Adrenal gland (tissue), 12 donors: ENCODE measurements around the gene RALGAPA2. TPM values are rescaled to one million over a fixed set of nuclear protein-coding genes. Genes with fewer than 3 reads are reported as not detected.

ENCODE experiments used
- DNase-seq, 7 donors: peaks; one replicate each; pipeline ENCODE4 v3.0.0-alpha.2; 2019 to 2020
- H3K27ac ChIP-seq, 5 donors: fragments of 200-600 bp; sonication (generic) in 4 of 5; 1 replicate in 3 of 5; 2 replicates in 2 of 5; pipeline versions ENCODE4 v1.5.1 to v1.8.0; 2016 to 2020; ENCODE audit warnings: mild to moderate bottlenecking in 1 of 5
- H3K27me3 ChIP-seq: fragments of 200-600 bp; 2 replicates; pipeline ENCODE4 v1.8.0; 2021
- H3K36me3 ChIP-seq, 2 donors: fragments of 200-600 bp; replicated peaks in 1 of 2; 1 replicate in 1 of 2; 2 replicates in 1 of 2; pipeline versions ENCODE4 v1.5.1 to v1.8.0; 2018 to 2022
- H3K4me1 ChIP-seq, 2 donors: fragments of 200-600 bp; replicated peaks in 1 of 2; 1 replicate in 1 of 2; 2 replicates in 1 of 2; pipeline versions ENCODE4 v1.5.1 to v1.8.0; 2018 to 2021
- H3K4me3 ChIP-seq, 4 donors: fragments of 200-600 bp; sonication (generic) in 3 of 4; one replicate each; pipeline ENCODE4 v1.5.1; 2016 to 2018
- H3K9me3 ChIP-seq, 3 donors: fragments of 200-600 bp; sonication (generic) in 1 of 3; replicated peaks in 1 of 3; 1 replicate in 2 of 3; 2 replicates in 1 of 3; pipeline versions ENCODE4 v1.5.1 to v1.8.0; 2016 to 2021
- POLR2A ChIP-seq, 2 donors: fragments of 450-650 bp; IDR thresholded peaks; one replicate each; pipeline ENCODE4 v1.6.1; 2017; ENCODE audit warnings: antibody characterized with exemption in 2 of 2, mild to moderate bottlenecking in 2 of 2, moderate library complexity in 1 of 2
- WGBS, 4 donors: extraction: QIAGEN DNeasy Blood & Tissue Kit in 2 of 4; methylation state at CpG; one replicate each; pipeline versions ENCODE4 v1.1.5 to v1.1.7; 2013 to 2017; 5-methylcytosine and 5-hydroxymethylcytosine counted together
- intact Hi-C, 2 donors: fragments of 100-400 bp; cut with DNase I; formaldehyde crosslinking; loops; one replicate each; pipeline versions ENCODE4 v1.14.1 to v1.15.0; 2022 to 2023
- polyA plus RNA-seq, 3 donors: library from polyadenylated mRNA; stranded (reverse); fragments of 200-250 nt in 2 of 3; fragments of 350-450 nt in 1 of 3; fragmentation: Illumina TruSeq in 1 of 3; extraction: RNeasy Lipid Tissue Mini Kit (QIAGEN cat#74804) in 1 of 3; gene quantifications; one replicate each; pipeline ENCODE4 v1.2.3, GENCODE V29; 2013 to 2014
- total RNA-seq, 9 donors: library from RNA; depleted of rRNA in 4 of 9; stranded (reverse); fragments of >200 nt in 4 of 9; fragments of 120-200 nt in 1 of 9; fragmentation: NEBNext Ultra II Directional in 1 of 9; extraction: Animal tissue kit (Norgen Biotek cat#: 25700) in 1 of 9; gene quantifications; one replicate each; pipeline versions ENCODE4 v1.1.0 to v1.2.4, GENCODE V29; 2013 to 2023
- TF ChIP-seq, protein P1 (sequence below), 6 experiments: fragments of 450-650 bp in 4 of 6; fragments of 200-600 bp in 2 of 6; sonication (generic) in 1 of 6; IDR thresholded peaks; 1 replicate in 5 of 6; 2 replicates in 1 of 6; pipeline versions ENCODE4 v1.5.1 to v1.8.0; 2016 to 2021; ENCODE audit warnings: antibody characterized with exemption in 6 of 6, mild to moderate bottlenecking in 2 of 6, moderate library complexity in 1 of 6
- donor health status: healthy with polysubstance abuse.
- donor health status: Bipolar disorder and iron deficiency.
- donor health status: DM: yes; HTN: yes; CAD: no.
- donor health status: DM: no; HTN: no; CAD: no.
- donor health status: DM: no; HTN: no; CAD: no.
- donor health status: DM: yes; HTN: yes; CAD: no.

Gene RALGAPA2
- total and polyA plus RNA-seq, 12 donors, result 3.7 to 39.6 (median 20.7) TPM

DNA sequence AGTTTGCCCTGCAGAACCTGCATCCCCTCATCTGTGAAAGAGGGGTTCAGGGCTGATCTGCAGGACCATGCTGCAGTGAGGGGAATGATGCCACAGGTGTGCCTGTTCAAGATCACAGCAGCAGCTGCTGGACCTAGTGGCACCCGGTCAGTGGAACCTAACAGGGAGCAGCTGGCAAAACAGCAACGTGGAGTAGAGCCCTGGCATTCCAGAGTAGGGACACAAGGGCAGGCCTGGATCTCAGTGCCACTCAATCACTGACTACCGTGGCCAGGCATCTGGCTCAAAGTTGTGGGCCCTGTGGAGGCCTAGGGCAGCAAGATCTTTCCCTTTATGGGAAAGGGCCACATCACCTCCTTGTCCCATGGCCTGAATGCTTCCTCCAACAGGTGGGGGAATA lies 282.4 kb downstream of the RALGAPA2 start:
- Histone ChIP-seq H3K27ac (no peak overlapping the region), H3K4me3 (no peak overlapping the region), H3K36me3 (no peaks in the 10 kb centered on the region), H3K9me3 (no peaks in the 10 kb centered on the region), H3K27me3 (no peaks in the 10 kb centered on the region), H3K4me1 (no peaks in the 10 kb centered on the region)
- intact Hi-C loops, result no loop called here
- TF ChIP-seq POLR2A (IDR thresholded peaks at IDR 0.05), result no peak
- TF ChIP-seq, protein P1, sequence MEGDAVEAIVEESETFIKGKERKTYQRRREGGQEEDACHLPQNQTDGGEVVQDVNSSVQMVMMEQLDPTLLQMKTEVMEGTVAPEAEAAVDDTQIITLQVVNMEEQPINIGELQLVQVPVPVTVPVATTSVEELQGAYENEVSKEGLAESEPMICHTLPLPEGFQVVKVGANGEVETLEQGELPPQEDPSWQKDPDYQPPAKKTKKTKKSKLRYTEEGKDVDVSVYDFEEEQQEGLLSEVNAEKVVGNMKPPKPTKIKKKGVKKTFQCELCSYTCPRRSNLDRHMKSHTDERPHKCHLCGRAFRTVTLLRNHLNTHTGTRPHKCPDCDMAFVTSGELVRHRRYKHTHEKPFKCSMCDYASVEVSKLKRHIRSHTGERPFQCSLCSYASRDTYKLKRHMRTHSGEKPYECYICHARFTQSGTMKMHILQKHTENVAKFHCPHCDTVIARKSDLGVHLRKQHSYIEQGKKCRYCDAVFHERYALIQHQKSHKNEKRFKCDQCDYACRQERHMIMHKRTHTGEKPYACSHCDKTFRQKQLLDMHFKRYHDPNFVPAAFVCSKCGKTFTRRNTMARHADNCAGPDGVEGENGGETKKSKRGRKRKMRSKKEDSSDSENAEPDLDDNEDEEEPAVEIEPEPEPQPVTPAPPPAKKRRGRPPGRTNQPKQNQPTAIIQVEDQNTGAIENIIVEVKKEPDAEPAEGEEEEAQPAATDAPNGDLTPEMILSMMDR (IDR thresholded peaks at IDR 0.05), result no peak
- WGBS, 4 donors, result 84 to 100% (median 90%) methylated on average over 1 to 3 of the region's 3 CpGs; no CpG with 5 or more reads in 1 of the 4 donors
- DNase-seq, result no peak

- no peaks in the 10 kb centered on the region for H3K4me1 ChIP-seq
- H3K36me3 ChIP-seq, result no peaks in the 10 kb centered on the region
- H3K4me3 ChIP-seq, result no peak overlapping the region
- TF ChIP-seq POLR2A (IDR thresholded peaks at IDR 0.05), result no peak
- TF ChIP-seq, protein P1 (IDR thresholded peaks at IDR 0.05), result no peak
- 79 to 85% (median 84%) methylated on average over 3 of the region's 3 CpGs for WGBS, 4 donors
- H3K27ac ChIP-seq, result no peak overlapping the region
- intact Hi-C loops, result no loop called here
- DNase-seq, result no peak
- H3K9me3 ChIP-seq, result no peaks in the 10 kb centered on the region
- no peaks in the 10 kb centered on the region for H3K27me3 ChIP-seq
These were observed 284.4 kb downstream of the RALGAPA2 start for GRCh38 chr20:20428067-20428466.

DNA sequence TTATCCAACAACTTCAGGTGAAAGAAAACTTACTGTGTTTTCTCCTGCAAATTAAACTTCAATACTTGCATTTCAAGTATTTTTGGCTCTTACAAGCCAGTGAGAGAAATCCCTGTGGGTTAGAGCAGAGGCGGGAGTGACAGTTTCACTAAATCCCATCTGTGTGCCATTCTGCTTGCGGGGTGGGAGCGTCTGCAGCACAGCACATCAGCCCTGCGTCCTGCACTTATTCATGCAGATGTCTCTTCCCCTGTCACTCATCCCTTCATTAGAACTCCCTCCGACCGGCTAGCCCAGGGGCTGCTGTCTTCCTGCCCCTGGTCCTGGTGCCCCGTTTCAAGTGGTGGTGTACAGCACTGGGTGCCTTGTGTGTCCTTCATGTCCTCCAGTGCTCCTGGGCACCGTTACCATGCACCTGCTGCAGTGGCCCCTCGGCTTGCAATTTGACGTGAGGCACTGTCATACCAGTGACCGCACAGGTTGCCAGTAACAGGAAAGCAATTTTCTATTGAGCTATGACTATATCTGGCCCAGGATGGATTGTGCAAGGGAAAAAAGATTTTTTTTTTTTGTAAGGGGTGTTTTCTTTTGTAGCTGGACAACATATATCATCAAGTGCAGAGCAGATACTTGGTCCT lies 285.1 kb downstream of the RALGAPA2 start:
- Histone ChIP-seq H3K27me3 (no peaks in the 10 kb centered on the region), H3K36me3 (no peaks in the 10 kb centered on the region), H3K9me3 (no peaks in the 10 kb centered on the region), H3K4me1 (no peaks in the 10 kb centered on the region), H3K4me3 (no peak overlapping the region), H3K27ac (no peak overlapping the region)
- WGBS, 4 donors, result 87 to 94% (median 91%) methylated on average over 6 to 11 of the region's 11 CpGs
- intact Hi-C loops, result no loop called here
- no peak for DNase-seq
- TF ChIP-seq, protein P1 (IDR thresholded peaks at IDR 0.05), result no peak
- TF ChIP-seq POLR2A (IDR thresholded peaks at IDR 0.05), result no peak

DNA sequence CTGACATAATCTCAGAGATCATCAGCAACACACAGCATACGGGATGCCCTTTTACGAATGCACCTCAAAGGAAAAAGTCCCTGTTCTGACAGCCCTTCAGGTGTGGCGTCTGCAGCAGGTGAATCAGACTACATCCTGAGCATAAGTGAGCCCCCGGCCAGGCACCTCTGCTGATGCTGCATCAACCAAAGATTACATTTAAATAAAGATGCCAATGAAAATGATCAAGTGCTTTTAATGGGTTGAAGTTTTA lies 285.9 kb downstream of the RALGAPA2 start:
- Histone ChIP-seq H3K4me1 (no peaks in the 10 kb centered on the region), H3K36me3 (no peaks in the 10 kb centered on the region), H3K27ac (no peak overlapping the region), H3K9me3 (no peaks in the 10 kb centered on the region), H3K27me3 (no peaks in the 10 kb centered on the region), H3K4me3 (no peak overlapping the region)
- TF ChIP-seq POLR2A (IDR thresholded peaks at IDR 0.05), result no peak
- TF ChIP-seq, protein P1 (IDR thresholded peaks at IDR 0.05), result no peak
- intact Hi-C loops, result no loop called here
- DNase-seq, result no peak
- WGBS, 4 donors, result 93 to 95% (median 94%) methylated on average over 4 of the region's 4 CpGs
